Esophagus muscularis mucosa (tissue), 3 donors: Measurements from ENCODE around the gene CP.

Experiments
- CTCF ChIP-seq, 3 experiments: fragments of 200-600 bp in 2 of 3; fragments of 450-650 bp in 1 of 3; sonication (generic) in 2 of 3; IDR thresholded peaks; one replicate each; pipeline ENCODE4 v1.5.1; 2017 to 2019; ENCODE audit warnings: antibody characterized with exemption in 3 of 3, mild to moderate bottlenecking in 2 of 3, moderate library complexity in 1 of 3
- POLR2A ChIP-seq: fragments of 450-650 bp; IDR thresholded peaks from one replicate; pipeline ENCODE4 v1.6.1; 2017; ENCODE audit warnings: antibody characterized with exemption, moderate library complexity, mild to moderate bottlenecking, low read depth

- no peak for TF ChIP-seq CTCF (IDR thresholded peaks at IDR 0.05)
- no peak for TF ChIP-seq POLR2A
Measured at GRCh38 chr3:149153402-149153801, 68.2 kb downstream of the CP start.
